Measurements from ENCODE around the gene NFATC4.
A peak's percentile ranks its signal among the peaks of the same experiment; 100 is the strongest.

NFATC4 gene

DNA sequence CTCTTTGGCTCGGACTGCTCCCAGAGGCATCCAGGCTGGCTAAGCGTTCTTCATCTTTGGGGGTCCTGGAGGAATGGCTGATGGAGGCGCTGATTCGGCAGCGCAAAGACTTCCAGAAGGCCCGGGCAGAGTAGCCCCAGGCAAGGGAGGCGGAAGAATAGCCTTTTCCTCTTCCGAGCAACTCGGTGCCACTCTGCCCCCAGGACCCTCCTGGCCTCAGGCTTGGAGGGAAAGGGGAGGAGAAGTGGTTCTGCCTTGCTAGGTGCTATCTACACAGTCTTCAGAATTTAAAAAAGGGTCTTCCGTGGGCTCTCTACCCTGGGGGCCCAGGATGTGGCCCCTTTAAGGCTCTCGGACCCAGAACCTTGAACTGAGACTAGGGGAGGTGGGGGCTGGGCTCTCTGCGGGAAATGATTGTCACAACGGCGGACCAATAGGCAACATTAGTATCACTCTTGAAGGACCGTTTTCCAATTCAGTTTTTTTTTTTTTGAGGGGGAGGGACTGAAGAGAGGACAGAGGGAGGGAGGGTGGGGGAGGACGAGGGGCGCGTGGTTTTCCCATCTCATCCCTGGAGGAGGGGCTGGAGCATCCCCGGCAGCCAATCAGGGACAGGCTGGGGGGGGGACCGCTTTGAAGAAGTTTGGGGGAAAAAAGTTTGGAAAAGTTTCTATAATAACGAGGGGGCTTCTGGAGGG lies at the start of gene NFATC4:
NFATC4 (plus strand) TSS at position 671 of the 698 bp plus-strand sequence. CDS start 157 bp downstream, outside the sequence.
- ChIA-PET CTCF (interaction anchor here (1.5 to 6.2 kb wide), 3 partner anchors 8 to 64 kb away, joined by 3 to 46 read pairs (median 6); no protein-coding TSS in a partner anchor), POLR2A (interaction anchor here (0.6 kb wide), 1 partner anchor 68 kb away, joined by 5 read pairs; no protein-coding TSS in a partner anchor)
- TF ChIP-seq, protein P1, sequence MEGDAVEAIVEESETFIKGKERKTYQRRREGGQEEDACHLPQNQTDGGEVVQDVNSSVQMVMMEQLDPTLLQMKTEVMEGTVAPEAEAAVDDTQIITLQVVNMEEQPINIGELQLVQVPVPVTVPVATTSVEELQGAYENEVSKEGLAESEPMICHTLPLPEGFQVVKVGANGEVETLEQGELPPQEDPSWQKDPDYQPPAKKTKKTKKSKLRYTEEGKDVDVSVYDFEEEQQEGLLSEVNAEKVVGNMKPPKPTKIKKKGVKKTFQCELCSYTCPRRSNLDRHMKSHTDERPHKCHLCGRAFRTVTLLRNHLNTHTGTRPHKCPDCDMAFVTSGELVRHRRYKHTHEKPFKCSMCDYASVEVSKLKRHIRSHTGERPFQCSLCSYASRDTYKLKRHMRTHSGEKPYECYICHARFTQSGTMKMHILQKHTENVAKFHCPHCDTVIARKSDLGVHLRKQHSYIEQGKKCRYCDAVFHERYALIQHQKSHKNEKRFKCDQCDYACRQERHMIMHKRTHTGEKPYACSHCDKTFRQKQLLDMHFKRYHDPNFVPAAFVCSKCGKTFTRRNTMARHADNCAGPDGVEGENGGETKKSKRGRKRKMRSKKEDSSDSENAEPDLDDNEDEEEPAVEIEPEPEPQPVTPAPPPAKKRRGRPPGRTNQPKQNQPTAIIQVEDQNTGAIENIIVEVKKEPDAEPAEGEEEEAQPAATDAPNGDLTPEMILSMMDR (IDR thresholded peaks at IDR 0.05; ENCODE audit: insufficient read depth, low read length, missing control alignments): no peak
- H3K4me3 ChIP-seq (ENCODE audit: low read depth, low read length): peak within 1 kb of the TSS; percentile 88
- DNase-seq (ENCODE audit: low read depth, low spot score): peak; percentile 87

DNA sequence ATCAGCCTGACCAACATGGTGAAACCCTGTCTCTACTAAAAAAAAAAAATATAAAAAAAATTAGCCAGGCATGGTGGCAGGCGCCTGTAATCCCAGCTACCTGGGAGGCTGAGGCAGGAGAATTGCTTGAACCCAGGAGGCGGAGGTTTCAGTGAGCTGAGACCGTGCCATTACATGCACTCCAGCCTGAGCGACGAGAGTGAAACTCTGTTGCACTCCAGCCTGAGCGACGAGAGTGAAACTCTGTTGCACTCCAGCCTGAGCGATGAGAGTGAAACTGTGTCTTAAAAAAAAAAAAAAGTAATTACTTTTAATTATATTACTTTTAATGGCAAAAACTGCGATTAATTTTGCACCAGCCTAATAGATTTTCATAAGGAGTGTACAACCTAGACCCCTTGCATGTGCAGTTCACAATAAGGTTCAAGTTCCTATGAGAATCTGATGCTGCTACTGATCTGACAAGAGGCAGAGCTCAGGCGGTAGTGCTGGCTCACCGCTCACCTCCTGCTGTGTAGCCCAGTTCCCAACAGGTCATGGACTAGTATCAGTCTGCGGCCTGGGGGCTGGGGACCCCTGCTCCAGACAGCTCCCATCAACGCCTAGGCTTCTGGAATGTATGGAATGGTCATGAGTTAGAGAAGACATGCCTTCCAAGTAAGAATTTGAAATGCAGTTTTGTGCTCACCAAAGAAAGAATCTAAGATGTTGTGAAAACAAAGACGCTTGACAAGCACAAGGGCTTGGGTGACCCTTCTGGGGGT lies 46.6 kb upstream of the NFATC4 start:
- CTCF ChIA-PET: interaction anchor here (0.7 to 37.5 kb wide), 8 partner anchors 11 to 106 kb away, joined by 3 to 1633 read pairs (median 3); partner anchors contain the start of genes ADCY4, CBLN3, CIDEB and DHRS1
- no peak for DNase-seq (ENCODE audit: low read depth, low spot score)
- POLR2A ChIA-PET: no interaction called here
- H3K4me3 ChIP-seq (ENCODE audit: low read depth, low read length): no peak overlapping the region
- TF ChIP-seq, protein P1 (IDR thresholded peaks at IDR 0.05; ENCODE audit: insufficient read depth, low read length, missing control alignments): no peak

DNA sequence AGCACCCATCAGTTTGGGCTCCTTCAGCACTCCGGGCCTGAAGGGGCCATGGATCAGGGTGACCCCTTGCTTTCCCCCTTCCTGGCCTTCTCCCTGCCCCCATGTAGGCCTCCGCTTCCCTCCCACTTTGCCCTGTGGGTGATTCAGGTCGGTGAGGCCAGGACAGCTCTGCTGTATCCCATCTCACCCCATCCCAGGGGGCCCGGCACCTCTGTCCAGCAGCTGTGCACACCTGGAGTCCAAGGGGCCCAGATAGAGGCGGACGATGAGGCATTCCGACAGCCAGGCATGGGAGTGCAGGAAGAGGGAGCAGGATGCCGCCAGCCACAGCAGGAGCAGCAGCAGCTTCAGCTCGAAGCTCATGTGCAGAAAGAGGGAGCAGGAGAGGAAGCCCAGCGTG lies 45.3 kb upstream of the NFATC4 start:
- no peak overlapping the region for H3K4me3 ChIP-seq (ENCODE audit: low read depth, low read length)
- ChIA-PET POLR2A (no interaction called here), CTCF (interaction anchor here (1.0 to 37.5 kb wide), 5 partner anchors 10 to 105 kb away, joined by 3 to 1633 read pairs (median 114); partner anchors contain the start of genes ADCY4, CBLN3, CIDEB and DHRS1)
- DNase-seq (ENCODE audit: low read depth, low spot score): no peak
- TF ChIP-seq, protein P1 (IDR thresholded peaks at IDR 0.05; ENCODE audit: insufficient read depth, low read length, missing control alignments): no peak

DNA sequence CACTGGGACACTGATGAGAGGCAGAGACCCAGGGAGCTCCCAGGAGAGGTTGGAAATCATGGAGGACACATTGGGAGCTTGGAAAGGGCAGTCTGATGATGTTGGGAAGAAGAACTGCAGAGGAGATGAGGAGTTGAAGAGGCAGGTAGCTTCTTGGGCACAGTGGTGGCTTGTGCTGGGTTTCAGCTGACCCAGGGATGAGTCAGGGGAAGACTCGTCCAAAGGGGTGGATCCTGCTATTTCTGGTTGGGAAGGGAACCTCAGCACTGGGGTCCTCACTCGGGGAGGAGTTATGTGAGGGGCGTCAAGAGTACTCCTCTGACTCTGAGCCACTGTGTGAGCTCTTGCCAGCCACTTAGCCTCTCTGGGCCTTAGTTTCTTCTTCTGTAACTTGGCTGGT lies 44.6 kb upstream of the NFATC4 start:
- TF ChIP-seq, protein P1 (IDR thresholded peaks at IDR 0.05; ENCODE audit: insufficient read depth, low read length, missing control alignments): no peak
- H3K4me3 ChIP-seq (ENCODE audit: low read depth, low read length): no peak overlapping the region
- ChIA-PET CTCF (interaction anchor here (1.0 to 37.5 kb wide), 4 partner anchors 9 to 104 kb away, joined by 3 to 1633 read pairs (median 401); partner anchors contain the start of genes ADCY4, CBLN3, CIDEB and DHRS1), POLR2A (no interaction called here)
- DNase-seq (ENCODE audit: low read depth, low spot score): no peak

DNA sequence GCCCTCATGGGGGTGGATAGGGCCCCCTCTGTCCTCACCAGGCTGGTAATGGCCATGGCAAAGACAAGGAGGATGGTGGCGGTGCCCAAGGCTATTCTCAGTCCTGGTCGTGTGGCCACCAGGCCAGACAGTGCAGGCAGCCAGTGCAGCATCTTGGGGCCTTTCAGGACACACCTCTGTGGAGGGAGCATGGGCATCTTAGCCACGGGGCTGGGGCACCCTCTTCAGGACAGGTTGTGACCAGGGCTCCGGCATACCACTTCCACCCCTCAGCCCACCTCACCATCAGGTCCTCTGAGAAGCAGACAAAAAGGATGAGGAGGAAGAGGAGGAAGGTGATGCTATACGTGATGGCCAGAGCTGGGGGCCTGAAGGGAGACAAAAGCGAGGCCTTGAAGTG lies 44.0 kb upstream of the NFATC4 start:
- no peak for DNase-seq (ENCODE audit: low read depth, low spot score)
- ChIA-PET CTCF (interaction anchor here (0.6 to 37.5 kb wide), 5 partner anchors 8 to 103 kb away, joined by 3 to 1633 read pairs (median 114); partner anchors contain the start of genes ADCY4, CBLN3, CIDEB and DHRS1), POLR2A (no interaction called here)
- TF ChIP-seq, protein P1 (IDR thresholded peaks at IDR 0.05; ENCODE audit: insufficient read depth, low read length, missing control alignments): no peak
- H3K4me3 ChIP-seq (ENCODE audit: low read depth, low read length): no peak overlapping the region

All from AG04449 (cell line).